Measurements from ENCODE around the gene PDE4D.
"Not testable (repeated sequence)": the region's sequence is repeated elsewhere in the genome, so short reads cannot be mapped to it uniquely, and the experiment has no call there.

PDE4D gene

DNA sequence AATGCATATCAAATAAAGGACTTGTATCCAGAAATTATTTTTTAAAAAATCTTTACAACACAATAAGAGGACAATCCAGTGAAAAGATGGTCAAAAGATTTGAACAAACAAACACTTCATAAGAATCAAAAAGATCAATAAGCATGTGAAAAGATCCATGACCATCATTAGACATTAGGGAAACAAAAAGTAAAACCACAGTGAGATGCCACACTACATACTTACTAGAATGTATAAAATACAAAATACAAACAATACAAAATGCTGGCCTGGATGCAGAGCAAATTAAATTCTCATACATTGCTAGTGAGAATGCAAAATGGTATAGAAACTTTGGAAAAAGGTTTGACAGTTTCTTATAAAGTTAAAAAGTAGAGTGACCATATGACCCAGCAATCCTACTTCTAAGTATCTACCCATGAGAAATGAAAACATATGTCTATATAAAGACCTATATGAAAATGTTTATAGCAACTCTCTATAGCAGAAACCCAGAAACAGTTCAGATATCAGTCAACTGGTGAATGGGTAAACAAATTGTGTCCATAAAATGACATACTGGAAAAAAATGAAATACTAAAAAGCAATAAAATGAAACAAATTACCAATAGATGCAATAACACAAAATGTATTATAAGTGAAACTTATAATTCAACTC lies 884.6 kb downstream of the PDE4D start:
- DNase-seq: no peak

DNA sequence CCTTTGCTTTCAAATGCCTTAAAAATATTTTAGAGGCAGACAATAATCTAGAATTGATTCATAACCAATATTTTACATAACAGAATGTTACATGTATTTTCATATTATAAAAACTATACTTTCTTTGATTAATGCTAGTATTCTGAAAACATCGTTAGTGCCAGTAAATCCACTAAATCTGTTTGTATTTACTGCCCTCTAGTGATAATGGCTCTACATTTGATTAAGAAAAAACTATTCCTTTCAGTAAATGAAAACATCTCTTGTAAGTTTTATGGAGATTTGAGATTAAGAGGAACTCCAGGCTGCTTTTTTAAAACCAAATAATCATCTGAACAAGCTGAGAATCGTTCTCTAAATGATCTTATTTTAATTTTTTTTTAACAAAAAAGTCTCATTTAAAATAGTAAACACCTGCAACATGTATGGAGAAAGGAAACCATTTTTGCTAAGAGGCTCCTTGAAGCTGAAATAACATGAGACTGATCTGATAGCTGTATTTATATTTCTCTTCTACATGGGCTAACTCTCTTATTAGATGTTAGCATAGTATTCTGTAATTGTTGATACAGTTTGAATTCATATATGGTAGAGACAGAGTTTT lies 886.0 kb downstream of the PDE4D start:
- DNase-seq: peak; percentile 14

DNA sequence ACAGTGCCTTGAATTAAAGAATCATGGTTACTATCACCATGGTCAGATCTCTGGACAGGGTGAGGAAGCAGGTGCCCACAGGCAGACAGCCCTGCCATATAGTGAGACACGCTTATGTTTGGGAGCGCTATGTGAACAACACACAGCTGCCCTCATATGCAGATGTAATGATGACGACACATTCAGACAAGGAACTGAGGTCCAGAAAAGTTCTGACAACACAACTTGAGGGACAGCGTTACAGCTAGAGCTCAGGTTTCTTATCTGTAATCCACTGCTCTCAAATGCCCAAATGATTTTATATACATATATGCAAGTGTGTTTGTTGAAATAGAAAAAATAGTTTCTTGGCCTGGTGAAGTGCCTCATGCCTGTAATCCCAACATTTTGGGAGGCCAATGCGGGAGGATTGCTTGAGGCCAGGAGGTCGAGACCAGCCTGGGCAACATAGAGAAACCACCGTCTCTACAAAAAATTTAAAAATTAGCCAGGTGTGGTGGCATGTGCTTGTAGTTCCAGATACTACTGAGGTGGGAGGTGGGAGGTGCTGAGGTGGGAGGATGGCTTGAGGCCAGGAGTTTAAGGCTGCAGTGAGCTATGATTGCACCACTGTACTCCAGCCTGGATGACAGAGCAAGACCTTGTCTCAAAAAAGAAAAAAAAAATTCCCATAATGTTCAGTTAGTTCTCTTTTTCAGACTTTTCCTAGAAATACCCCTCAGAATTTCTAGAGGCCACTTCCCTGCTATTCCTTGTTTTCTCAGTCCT lies 887.4 kb downstream of the PDE4D start:
- no peak for DNase-seq

DNA sequence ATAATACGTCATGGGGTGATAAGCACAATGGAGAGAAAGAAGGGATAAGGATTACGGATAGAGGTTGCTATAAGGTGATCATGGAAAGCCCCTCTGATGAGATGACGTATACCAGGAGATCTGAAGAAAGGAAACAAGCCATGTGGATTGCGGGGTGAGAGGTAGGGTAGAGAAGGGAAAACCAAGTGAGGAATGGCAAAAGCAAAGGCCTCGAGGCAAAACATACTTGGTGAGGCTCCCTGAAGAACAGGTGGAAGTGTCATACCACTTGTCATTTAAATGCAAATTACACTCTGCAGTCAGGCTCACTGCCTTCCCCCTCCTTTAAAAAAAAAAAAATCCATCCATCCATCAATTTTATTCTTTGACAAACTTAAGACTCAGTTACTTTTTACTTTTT lies 889.9 kb downstream of the PDE4D start:
- no peak for DNase-seq

DNA sequence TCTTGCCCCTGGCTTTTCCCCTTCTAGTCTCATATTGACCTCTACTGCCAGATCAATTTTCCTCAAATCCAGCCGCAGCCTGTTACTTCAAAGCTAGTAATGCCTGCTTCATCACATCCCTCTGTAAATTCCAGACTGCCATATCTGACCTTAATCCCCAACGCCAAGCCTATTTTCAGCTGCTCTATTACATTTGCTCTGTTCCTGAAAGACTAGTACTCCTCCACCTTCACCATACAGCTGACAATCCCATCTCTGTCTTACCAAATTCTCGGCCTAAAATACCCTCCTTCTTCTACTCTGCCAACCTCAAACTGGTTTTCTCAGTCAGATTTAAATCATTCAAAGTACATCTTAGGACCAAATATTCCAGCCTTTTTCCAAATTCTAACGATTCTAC lies 890.4 kb downstream of the PDE4D start:
- no peak for DNase-seq

DNA sequence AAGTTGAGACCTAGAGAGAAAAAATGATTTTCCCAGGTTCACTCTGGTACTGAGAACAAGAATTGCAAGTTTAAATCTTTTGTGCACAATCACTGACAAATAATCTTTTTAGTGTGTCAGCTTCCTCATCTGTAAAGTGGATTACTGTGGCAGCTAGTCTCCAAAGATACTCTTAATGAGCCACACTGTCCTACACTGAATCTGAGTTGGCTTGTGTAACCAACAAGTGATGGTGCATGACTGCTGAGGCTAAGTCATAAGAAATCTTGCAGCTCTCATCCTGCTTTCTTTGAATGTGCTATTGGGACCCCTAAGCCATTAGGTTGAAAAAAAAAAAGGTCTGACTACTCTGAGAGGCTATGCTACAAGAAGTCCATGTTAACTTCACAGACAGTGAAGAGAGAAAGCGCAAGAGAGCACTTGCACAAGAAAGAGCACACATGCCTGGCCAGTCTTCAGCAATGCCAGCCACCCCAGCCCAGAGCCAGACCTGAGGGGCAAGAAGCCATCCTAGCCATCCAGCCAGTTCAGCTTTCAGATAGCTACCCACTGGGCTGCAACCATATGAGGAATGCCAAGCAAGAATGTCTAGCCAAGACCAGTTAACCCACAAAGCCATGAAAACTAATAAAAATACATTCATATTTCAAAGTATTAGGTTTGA lies 891.2 kb downstream of the PDE4D start:
- DNase-seq: no peak

DNA sequence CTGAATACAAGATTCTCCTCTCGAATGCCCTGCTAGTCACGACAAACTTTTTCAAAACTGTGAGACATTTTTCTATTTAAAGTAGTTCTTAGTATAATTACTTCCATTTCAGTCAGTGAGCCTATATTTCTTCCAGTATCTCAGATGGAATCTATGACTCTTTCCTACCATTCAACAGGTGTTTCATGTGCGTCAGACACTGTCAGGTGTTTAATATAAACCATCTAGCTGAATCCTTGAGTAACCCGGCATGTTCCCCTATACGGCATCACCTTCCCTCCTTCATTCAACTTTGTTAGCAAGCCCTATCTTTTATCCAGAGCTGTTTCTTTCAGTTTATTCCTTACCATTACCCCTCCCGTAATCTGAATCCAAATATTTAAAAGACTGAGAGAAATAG lies 891.8 kb downstream of the PDE4D start:
- DNase-seq: no peak

DNA sequence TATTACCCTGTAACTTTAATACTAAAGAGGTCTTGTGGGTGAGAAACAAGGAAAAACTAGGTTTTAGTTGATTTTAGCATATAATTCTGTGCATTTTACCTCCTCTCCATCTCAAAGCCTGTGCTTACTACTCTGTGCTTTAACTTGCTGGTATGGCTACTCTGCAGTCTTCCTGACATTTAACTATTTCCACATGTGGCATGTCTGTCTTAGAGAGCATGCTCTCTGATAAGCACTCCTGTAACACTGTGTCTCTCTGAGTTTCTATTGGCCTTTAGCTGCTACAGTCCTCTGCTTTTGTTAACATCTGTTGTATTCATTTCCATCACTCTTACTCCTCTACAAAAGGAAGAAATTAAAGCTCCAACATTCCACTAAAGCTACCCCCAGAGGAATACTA lies 892.4 kb downstream of the PDE4D start:
- DNase-seq: no peak

DNA sequence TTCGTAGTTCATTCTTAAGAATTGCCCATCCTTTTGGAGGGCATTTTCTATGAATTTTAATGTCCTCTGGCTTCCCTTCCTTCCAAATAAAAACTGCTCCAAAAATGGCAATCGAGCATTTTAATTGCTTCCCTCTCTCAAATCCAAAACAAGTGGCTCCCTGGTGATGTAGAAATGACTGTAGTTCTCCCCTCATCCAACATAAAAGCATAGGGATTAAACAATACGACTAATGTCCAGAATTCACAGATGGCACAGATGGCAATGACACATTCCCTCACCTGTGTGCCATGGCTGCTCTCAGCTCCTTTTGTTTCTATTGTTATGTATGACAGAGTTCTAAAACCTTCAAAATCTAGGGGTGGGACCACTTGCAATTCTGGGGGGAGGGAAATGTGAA lies 893.3 kb downstream of the PDE4D start:
- DNase-seq: no peak

DNA sequence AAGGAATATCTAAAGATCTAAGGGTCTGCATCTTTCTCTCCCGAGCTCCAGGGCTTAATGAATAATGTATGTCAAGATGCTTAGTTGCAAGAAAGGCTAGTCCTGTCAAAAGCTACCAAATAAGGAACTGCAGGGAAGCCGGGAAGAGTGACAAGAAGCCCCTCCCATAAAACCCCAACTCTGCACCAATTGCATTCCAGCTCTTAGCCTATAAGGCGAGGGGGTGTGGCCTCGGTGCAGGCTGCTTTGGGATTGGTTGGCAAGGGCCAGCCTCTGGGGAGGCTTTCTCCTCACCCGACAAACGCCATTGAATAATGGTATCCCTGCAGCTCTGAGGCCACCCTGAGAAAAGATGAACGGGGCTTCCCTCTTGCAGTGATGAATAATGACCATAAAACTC lies 893.7 kb downstream of the PDE4D start:
- DNase-seq: no peak

DNA sequence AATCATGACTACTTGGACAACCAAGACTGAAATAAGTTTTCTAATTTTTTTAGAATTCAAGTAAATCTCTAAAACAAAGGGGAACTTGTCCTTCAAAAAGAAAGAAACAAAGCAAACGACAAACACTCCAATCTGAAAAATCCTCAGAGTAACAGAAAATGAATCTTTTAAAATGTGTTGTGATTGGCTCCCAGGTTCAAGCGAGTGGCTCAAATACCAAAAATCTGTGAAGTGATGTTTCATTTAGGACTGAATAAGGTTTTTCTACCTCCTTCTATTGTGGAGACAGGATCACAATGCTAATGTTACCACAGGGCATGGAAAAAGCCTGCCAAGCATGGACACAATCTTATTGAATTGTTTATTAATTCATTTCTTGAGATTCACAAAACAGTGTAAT lies 895.0 kb downstream of the PDE4D start:
- no peak for DNase-seq

DNA sequence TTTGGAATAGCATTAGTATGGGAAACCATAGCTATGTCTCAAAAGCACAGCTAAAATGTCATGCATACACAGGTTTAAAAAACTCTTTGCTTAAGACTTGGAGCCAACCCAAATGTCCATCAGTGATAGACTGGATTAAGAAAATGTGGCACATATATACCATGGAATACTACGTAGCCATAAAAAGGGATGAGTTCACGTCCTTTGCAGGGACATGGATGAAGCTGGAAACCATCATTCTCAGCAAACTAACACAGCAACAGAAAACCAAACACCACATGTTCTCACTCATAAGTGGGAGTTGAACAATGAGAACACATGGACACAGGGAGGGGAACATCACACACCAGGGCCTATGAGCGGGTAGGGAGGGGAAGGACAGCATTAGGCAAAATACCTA lies 897.7 kb downstream of the PDE4D start:
- not testable (repeated sequence) for DNase-seq

DNA sequence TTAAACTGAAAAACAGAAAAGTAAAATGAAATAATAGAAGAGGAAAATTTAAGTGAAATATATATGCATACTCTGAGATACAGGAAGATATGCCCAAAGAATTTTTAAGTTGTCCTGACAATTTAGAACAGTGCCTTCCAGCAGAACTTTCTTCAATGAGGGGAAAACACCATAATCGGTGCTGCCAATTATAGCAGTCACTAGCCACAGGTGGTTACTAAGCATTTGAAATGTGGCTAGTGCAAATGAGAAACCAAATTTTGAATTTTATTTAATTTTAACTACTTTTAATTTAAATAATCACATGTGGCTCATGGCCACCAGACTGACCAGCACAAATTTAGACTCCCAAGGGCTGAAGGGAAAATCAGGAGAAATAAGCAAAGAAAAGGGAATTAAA lies 900.1 kb downstream of the PDE4D start:
- DNase-seq: no peak

DNA sequence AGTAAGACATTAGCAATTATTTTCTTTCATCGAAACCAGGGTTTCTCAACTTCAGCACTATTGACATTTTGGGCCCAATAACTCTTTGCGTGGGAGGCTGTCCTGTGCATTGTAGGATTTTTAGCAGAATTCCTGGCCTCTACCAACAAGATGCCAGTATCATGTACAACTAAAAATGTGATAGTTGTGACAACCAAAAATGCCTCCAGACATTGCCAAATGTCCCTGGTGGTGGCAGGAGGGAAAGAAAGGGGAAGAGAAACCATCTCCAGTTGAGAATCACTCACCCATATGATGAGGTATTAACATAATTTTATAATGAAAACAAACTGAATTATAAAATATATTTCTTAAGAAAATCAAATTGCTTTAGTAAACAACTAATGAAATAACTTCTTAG lies 904.6 kb downstream of the PDE4D start:
- DNase-seq: no peak

DNA sequence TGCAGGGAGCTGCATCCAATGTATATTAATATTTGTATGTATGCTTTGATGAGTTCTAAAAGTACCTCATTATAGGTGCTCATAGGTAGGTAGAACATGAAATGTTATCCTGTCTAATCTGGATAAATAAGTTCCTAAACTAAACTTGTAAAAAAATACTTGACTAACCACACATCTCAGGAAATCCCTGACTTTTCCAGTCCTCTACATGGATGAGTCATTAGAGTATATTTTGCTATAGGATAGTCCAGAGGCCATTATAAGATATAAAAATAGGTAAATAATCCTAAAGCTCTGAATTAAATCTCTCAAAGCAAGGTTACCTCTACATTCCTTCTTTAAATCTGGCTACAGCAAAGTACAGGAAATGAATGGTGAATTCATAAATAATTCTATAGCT lies 906.3 kb downstream of the PDE4D start:
- DNase-seq: no peak

DNA sequence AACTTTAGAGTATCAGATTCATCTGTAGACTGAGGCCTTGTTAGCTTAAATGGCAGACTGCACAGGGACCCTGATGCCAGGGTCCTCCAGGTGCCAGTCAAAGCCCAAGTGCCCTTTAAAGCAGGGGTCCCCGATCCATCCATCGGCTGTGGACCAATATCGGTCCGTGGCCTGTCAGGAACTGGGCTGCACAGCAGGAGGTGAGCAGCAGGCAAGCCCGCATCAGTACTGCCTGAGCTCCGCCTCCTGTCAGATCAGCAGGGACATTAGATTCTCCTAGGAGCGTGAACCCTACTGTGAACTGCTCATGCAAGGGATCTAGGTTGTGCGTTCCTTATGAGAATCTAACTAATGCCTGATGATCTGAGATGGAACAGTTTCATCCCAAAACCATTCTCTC lies 907.2 kb downstream of the PDE4D start:
- DNase-seq: no peak

DNA sequence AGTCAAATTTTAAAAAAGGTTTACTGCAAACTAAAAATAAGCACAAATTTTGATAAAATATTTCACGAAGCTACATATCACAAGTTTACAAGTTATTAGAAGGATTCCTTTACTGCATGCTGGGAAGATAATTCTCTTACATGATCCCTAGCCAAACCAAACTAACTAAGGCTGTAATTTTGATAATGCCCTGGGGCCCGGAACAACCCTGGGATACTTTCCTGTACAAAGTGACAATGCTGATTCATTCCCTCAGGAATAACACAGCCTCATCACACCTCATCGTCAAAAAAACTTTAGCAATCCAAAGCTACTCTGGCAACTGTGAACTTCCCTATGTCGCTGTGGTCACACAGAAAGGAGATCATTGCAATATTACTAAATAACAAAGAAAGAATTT lies 907.8 kb downstream of the PDE4D start:
- DNase-seq: no peak

DNA sequence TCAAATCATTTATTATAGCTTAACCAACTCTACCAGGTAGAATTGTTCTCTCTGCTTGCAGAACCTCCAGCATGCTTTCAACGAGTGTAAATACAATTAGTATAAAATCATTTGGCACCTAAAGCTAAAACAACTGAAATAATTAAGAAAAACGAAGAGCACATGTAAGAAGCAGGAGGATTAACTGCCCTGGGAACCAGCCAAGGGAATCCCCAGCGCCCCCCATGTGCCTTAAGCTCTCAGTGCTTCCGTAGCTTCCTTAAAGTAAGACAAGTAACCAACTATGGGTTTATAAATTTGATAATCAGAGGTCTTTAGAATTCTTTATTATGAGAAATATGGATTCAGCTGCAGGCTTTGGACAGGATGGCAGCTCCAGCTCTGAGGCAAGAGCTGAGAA lies 908.2 kb downstream of the PDE4D start:
- no peak for DNase-seq

DNA sequence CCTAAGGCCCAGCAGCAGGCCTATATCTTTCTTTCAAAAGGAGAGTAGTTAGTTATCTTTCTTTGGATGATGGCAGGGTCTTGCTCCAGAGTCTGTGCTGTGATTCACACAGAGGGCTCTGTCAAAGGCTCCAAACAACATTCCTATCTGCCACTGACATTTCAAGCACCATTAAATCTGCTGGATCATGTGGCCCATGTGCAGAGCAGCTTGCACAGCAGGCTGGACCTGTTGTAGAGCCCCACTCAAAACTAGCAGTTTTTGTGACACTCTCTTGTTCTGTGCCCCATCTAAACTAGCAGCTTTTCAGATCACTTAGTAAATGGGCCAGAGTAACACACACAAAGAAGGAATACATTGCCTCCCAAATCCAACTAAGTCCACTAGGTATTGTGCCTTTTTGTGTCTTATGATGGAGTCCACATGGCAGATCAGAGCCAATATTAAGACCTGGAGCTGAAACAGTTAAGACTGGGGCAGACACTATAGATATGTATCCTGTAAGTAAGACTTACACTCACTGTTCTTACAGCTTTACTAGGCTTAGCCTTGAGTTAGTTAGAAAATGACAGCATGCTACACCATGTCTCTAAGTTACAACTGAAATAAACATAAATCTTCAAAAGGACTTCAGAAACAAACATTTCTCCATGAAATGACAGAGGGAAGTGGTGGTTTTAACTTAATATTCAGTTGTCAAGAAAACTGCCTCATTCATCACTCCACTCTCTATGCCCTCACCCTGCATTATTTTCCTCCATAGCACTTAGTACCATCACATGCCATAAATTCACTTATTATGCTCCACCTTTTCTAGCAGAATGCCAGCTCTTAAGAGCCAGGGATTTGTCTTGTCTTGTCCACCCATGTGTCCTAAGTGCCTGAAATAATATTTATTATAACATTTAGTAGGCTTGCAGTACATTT lies 909.7 kb downstream of the PDE4D start:
- DNase-seq: no peak

DNA sequence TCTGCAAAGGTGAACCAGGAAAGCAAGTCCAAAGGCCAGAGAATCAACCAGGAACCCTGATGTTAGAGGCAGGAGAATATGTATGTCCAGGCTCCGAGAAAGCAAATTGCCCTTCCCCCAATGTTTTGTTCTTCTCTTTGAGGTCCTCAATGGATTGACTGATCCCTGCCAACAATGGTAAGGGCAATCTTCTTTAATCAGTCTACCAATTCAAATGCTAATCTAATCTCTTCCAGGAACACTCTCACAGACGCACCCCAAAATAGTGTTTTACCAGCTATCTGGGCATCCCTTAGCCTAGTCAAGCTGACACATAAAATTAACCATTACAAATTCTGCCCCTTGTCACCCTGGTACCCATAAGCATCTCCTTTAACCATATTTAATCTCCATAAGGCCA lies 912.6 kb downstream of the PDE4D start:
- DNase-seq: no peak

DNA sequence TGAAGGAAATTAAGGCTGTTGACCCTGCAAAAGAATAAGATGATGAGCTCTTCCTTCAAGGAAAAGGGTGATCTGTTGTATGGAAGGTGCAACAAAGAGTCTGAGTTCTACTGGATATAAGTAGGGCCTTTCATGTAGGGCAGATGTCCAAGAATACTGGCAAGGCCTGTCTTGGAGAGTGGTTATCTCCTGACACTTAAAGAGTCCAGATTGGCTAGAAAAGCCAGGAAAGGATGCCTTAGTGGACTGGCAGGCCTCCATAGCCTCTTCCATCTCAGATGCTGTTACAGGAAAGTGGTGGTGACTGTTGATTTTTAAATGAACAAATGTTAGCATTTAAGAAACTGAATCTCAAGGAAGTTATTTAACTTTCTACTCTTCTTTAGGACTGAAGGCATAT lies 914.4 kb downstream of the PDE4D start:
- no peak for DNase-seq

DNA sequence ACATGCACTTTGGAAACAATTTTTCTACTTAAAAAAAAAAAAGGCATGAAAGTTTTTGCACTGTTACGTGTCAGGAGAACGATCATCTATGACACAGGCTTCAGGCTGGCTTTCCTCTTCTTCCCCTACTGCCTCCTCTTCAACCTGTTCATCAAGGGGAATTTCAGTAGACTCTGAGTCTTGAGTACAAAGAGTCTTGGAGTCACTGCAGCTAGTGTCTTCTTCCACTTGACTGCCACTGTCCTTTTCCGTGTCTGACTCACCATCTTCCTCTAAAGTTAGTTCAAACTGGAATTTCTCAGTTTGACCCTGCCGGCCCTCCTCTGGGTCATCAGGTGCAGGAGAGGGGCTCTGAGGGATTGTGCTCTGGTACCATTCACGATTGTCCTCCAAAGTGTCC lies 918.9 kb downstream of the PDE4D start:
- DNase-seq: no peak

DNA sequence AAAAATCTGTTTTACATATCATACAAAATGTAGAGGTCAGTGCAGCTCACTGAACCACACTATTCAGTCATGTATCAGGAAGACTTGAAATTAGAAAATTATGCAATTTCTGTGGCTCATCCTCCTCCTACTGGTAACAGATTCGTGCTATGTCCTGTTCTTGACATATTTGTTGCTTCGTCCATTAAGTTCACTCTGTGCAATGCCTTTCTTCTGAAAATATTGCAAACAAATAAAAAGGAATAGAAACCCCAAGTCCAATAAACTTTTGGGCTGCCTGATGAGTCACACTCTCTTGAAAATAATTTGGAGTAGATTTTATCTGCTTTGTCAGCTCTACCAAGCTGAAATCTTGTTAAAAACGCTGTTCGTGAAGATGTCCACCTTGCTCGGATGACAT lies 919.4 kb downstream of the PDE4D start:
- DNase-seq: no peak

Measured in COR-L47 (cell line).